HEK293 (cell line): ENCODE results near the gene BDH1.

Experiments used
- CTCF ChIP-seq: fragments of 450-650 bp; formaldehyde crosslinking; IDR thresholded peaks from 2 replicates; pipeline ENCODE4 v1.5.1; 2016; ENCODE audit warnings: missing biosample characterization, missing genetic modification characterization
- PBX3 ChIP-seq: sonication (generic); formaldehyde crosslinking; IDR thresholded peaks from 2 replicates; pipeline ENCODE4 v1.8.1; 2022; ENCODE audit warnings: mild to moderate bottlenecking, moderate library complexity, missing genetic modification reagents
- PRDM1 ChIP-seq: fragments of 450-650 bp; formaldehyde crosslinking; IDR thresholded peaks from 2 replicates; pipeline ENCODE4; 2016; ENCODE audit warnings: missing biosample characterization, missing genetic modification characterization
- ZNF146 ChIP-seq: fragments of 450-650 bp; formaldehyde crosslinking; IDR thresholded peaks from 2 replicates; pipeline ENCODE4 v1.5.1; 2016; ENCODE audit warnings: missing biosample characterization, missing genetic modification characterization
- ZNF18 ChIP-seq: fragments of 450-650 bp; formaldehyde crosslinking; IDR thresholded peaks from 2 replicates; pipeline ENCODE4 v1.5.1; 2016; ENCODE audit warnings: missing biosample characterization, missing genetic modification characterization
- ZNF24 ChIP-seq: fragments of 450-650 bp; formaldehyde crosslinking; IDR thresholded peaks from 2 replicates; pipeline ENCODE4 v1.5.1; 2016; ENCODE audit warnings: missing biosample characterization, missing genetic modification characterization
- ZNF747 ChIP-seq: fragments of 450-650 bp; formaldehyde crosslinking; IDR thresholded peaks from 2 replicates; pipeline ENCODE4 v1.5.1; 2016; ENCODE audit warnings: missing biosample characterization, missing genetic modification characterization
- ZNF785 ChIP-seq: fragments of 450-650 bp; formaldehyde crosslinking; IDR thresholded peaks from 2 replicates; pipeline ENCODE4 v1.5.1; 2016; ENCODE audit warnings: missing biosample characterization, missing genetic modification characterization
- TF ChIP-seq, protein P1 (sequence below): fragments of 450-650 bp; formaldehyde crosslinking; IDR thresholded peaks from 2 replicates; pipeline ENCODE4 v1.5.1; 2016; ENCODE audit warnings: missing biosample characterization, missing genetic modification characterization
- TF ChIP-seq, protein P2 (sequence below): fragments of 450-650 bp; formaldehyde crosslinking; IDR thresholded peaks from 2 replicates; pipeline ENCODE4 v1.5.1; 2016; ENCODE audit warnings: missing biosample characterization, missing genetic modification characterization
- TF ChIP-seq, protein P3 (sequence below): fragments of 450-650 bp; formaldehyde crosslinking; IDR thresholded peaks from 2 replicates; pipeline ENCODE4 v1.5.1; 2016; ENCODE audit warnings: missing biosample characterization, missing genetic modification characterization, low read depth

GRCh38 chr3:197575362-197575761 is 19.6 kb upstream of the BDH1 start:
- TF ChIP-seq ZNF24, result no peak
- no peak for TF ChIP-seq ZNF785 (tag by site-specific recombination)
- no peak for TF ChIP-seq ZNF18 (tag by site-specific recombination)
- TF ChIP-seq PBX3 (CRISPR knock-in tag), result no peak
- no peak for TF ChIP-seq ZNF146
- TF ChIP-seq, protein P1, sequence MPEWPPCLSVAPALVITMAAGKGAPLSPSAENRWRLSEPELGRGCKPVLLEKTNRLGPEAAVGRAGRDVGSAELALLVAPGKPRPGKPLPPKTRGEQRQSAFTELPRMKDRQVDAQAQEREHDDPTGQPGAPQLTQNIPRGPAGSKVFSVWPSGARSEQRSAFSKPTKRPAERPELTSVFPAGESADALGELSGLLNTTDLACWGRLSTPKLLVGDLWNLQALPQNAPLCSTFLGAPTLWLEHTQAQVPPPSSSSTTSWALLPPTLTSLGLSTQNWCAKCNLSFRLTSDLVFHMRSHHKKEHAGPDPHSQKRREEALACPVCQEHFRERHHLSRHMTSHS (tag by site-specific recombination), result no peak
- TF ChIP-seq, protein P2, sequence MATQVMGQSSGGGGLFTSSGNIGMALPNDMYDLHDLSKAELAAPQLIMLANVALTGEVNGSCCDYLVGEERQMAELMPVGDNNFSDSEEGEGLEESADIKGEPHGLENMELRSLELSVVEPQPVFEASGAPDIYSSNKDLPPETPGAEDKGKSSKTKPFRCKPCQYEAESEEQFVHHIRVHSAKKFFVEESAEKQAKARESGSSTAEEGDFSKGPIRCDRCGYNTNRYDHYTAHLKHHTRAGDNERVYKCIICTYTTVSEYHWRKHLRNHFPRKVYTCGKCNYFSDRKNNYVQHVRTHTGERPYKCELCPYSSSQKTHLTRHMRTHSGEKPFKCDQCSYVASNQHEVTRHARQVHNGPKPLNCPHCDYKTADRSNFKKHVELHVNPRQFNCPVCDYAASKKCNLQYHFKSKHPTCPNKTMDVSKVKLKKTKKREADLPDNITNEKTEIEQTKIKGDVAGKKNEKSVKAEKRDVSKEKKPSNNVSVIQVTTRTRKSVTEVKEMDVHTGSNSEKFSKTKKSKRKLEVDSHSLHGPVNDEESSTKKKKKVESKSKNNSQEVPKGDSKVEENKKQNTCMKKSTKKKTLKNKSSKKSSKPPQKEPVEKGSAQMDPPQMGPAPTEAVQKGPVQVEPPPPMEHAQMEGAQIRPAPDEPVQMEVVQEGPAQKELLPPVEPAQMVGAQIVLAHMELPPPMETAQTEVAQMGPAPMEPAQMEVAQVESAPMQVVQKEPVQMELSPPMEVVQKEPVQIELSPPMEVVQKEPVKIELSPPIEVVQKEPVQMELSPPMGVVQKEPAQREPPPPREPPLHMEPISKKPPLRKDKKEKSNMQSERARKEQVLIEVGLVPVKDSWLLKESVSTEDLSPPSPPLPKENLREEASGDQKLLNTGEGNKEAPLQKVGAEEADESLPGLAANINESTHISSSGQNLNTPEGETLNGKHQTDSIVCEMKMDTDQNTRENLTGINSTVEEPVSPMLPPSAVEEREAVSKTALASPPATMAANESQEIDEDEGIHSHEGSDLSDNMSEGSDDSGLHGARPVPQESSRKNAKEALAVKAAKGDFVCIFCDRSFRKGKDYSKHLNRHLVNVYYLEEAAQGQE, result no peak
- TF ChIP-seq PRDM1 (tag by site-specific recombination), result no peak
- TF ChIP-seq CTCF, result no peak
- TF ChIP-seq, protein P3, sequence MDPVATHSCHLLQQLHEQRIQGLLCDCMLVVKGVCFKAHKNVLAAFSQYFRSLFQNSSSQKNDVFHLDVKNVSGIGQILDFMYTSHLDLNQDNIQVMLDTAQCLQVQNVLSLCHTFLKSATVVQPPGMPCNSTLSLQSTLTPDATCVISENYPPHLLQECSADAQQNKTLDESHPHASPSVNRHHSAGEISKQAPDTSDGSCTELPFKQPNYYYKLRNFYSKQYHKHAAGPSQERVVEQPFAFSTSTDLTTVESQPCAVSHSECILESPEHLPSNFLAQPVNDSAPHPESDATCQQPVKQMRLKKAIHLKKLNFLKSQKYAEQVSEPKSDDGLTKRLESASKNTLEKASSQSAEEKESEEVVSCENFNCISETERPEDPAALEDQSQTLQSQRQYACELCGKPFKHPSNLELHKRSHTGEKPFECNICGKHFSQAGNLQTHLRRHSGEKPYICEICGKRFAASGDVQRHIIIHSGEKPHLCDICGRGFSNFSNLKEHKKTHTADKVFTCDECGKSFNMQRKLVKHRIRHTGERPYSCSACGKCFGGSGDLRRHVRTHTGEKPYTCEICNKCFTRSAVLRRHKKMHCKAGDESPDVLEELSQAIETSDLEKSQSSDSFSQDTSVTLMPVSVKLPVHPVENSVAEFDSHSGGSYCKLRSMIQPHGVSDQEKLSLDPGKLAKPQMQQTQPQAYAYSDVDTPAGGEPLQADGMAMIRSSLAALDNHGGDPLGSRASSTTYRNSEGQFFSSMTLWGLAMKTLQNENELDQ (tag by site-specific recombination), result no peak
- TF ChIP-seq ZNF747, result no peak
